NCI-H1694 (cell line): ENCODE results near the gene RFPL2.
A peak's percentile ranks its signal among the peaks of the same experiment; 100 is the strongest.

Source experiments
- DNase-seq: peaks from one replicate; lab custom pipeline; 2025; lab: John Stamatoyannopoulos, UW

Gene RFPL2

DNA sequence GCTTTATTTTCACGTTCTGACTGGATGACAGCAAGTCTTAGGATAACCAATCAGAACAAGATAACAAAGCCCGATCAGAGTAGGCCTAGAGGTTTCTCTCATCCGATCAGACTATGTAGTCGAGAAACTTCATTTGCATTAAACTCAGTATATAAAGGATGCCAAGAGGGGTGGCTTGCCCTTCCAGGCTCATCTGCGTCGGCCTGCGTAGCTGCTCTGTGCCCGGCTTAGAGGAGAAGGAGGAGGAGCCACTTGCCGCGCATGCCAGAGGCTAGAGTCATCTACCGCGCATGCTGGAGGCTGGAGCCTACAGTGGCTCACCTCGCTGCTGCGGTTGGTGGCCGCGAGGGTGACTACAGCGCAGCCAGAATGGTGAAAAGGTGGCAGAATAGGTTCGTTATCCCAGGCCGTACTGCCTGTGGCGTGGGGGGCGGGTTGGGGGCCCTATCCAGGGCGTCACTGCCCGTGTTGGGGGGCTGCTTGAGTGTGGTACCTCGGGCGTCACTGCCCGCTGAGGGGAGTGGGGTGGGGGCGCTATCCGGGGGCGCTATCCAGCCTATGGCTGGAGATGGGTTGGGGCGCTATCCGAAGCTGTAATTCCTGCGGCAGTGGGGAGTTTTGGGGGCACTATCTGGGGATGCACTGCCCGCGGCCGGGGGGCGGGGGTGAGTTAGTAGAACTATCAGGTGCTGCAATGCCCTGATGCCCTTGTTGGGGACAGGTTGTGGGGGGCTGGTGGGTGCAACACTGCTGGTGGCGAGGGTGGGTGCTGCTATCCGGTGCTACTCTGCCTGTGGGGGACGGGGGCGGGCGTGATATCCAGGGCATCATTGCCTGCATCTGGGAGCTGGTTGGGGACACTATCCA is at the start of gene RFPL2:
Gene RFPL2 (minus strand): TSS at position 218 of the 867 bp plus-strand sequence. CDS start 2,622 bp downstream, outside the sequence.
- DNase-seq: peak; percentile 86

- no peak for DNase-seq
Observed at GRCh38 chr22:32249231-32249630, 44.4 kb upstream of the RFPL2 start.

DNA sequence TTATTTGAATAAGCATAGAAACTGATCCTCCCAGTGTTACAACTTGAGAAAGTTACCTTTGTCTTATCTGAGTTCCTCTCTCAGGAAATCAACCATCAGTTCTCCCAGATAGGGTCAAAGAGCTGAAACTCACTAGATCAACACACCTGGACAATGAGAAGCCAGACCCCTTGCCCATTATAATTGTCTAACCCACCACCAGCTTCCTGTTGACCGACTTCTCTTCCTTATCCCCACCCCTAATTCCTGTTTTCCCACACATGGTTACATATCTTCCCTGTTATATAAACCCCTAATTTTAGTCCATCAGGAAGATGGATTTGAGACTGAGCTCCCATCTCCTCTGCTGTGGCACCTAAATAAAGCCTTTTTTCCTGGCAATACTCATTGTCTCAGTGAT is 43.4 kb upstream of the RFPL2 start:
- DNase-seq: no peak

DNA sequence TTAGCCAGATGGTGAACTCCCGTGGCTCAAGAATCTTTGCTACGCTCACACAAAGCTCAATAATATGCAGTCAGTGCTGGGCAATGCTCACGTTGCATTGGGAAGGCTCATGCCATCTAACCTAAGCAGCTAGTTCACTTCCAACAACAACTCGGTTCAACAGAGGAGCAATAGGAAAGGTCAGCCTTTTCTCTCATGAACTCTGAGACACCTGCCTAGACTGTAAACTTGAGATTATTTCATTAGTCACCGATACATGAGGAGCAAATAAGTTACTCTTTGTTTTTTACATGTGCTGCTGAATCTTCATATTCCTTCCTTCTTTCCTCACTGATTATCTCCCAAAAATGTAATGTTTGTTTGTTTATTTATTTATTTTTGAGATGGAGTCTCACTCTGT is 41.3 kb upstream of the RFPL2 start:
- DNase-seq: no peak

GRCh38 chr22:32245042-32245441 is 40.2 kb upstream of the RFPL2 start:
- no peak for DNase-seq

GRCh38 chr22:32244547-32244946 is 39.7 kb upstream of the RFPL2 start:
- DNase-seq: no peak

DNA sequence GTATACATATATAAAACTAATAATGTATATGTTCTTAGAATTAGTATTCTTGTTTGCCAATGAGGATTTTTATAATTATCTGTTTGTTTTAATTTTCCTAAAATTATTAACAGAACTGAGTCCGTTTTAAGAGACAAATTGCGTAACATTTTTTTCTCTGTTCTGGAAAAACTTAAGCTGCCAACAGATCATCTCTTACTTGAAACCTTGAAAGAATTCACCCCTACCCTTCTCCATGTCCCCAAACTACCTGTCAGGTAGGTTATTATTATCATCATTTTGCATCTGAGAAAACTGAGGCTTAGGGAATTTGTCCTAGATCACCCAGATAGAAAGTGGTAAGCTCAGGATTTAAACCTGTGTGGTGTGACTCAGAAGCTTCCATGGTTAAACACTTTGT is 35.6 kb upstream of the RFPL2 start:
- DNase-seq: no peak

DNA sequence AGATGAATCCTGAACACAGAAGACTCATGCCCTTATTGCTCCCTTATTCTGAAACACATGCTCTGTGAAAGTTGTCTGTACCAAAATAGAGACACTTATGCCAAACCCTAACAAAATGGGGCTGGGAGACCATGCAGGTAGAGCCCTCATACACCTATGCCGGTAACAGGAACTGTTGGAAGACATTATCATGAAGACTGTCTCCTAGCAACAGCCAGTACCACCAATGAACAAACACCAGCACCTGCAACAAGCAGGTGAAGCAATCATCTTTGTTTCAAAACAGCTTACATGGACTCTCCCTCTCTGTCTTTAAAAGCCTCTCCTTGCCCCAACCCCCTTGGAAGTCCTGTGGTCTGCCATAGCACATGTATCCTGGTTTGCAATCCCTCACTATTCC is 33.0 kb upstream of the RFPL2 start:
- DNase-seq: no peak

DNA sequence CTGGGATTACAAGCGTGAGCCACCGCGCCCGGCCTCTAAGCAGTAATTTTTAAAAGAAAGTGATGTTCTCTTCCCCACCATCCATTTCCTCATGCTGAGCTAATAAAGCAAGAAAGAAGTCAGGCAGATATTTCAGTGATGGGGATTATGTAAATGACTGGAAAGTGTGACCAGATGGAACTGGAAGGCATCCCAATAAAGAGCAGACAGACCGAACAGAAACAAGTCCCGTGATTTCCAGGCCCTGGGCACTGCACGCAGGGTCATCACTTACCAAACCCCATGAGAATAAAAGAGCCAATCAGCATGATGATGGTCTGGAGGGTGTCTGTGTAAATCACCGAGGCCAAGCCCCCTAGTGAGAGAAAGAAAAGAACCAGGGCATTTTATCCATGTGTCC is 32.1 kb upstream of the RFPL2 start:
- no peak for DNase-seq

- no peak for DNase-seq
Observed at GRCh38 chr22:32233091-32233490, 28.2 kb upstream of the RFPL2 start.

- no peak for DNase-seq
Observed at GRCh38 chr22:32232191-32232830, 27.4 kb upstream of the RFPL2 start.

DNA sequence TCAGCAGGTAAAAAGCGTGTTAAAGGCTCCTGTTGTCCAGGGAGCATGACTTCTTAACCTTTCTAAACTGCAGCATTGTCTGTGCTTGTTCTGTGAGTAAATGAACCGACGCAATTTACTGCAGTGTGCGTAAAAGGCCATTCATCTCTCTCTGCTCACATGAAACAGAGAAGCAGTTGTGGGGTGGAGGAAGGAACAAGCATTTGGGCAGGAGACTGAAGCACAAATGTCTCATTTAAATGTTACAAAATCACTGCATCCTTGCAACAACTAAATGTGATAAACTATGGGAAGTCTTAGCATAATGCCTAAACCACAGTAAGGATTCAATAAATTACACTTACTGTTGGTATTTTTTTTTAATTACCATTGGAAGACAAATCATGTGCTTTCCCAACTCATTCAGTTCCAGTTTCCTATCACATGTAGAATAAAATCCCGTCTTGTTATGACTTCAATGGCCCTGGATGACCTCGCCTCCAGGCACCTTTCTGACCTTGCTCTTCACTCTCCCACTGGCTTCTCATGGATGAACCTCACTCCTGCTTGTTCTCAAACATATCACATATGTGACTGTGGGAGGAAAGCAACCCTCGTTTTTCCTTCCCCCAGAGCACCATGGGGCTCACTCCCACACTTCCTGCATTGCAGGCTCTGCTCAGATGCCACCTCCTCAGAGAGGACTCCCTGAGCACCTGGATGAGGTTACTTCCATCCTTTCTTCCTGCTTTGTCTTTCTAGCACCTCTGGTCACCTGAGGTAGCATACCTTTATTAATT is 21.6 kb upstream of the RFPL2 start:
- DNase-seq: no peak

GRCh38 chr22:32222991-32223390 is 18.1 kb upstream of the RFPL2 start:
- DNase-seq: no peak

DNA sequence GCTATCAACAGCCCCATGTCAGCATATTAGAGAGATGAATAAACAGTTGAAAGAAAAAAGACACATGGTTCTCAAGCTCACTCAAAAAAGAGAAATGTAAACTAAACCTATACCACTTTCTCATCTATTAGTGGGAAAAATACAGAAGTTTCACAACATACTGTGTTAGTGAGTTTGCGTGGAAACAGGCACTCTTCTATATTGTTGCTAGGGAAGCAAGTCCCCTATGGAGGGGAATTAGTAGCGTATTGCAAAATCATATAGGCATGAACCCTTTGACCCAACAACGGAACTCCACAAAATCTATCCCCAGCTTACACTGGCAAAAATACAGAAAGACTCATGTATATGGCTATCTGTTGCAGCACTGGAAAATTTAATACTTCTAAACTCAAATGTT is 14.2 kb upstream of the RFPL2 start:
- DNase-seq: no peak

DNA sequence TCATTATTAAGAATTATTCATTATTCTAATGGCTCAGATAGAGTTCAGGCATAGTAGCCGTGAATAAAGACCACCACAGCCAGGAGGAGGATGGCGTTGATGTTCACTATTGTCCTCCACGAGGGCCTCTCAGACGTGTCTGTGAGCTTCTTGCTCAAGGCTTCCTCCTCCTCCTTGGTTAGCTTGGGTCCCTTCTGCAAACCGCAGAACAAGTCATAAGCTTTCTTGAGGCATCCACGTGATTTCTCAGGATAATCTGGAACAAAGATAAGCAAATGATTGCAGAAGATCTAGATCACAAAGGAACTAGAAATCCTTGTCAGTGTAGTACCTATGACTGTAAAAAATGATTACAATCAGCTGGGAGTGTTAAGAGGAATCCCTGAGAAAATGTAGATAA is 13.6 kb upstream of the RFPL2 start:
- no peak for DNase-seq

GRCh38 chr22:32217465-32217864 is 12.6 kb upstream of the RFPL2 start:
- no peak for DNase-seq

GRCh38 chr22:32216911-32217310 is 12.0 kb upstream of the RFPL2 start:
- no peak for DNase-seq

DNA sequence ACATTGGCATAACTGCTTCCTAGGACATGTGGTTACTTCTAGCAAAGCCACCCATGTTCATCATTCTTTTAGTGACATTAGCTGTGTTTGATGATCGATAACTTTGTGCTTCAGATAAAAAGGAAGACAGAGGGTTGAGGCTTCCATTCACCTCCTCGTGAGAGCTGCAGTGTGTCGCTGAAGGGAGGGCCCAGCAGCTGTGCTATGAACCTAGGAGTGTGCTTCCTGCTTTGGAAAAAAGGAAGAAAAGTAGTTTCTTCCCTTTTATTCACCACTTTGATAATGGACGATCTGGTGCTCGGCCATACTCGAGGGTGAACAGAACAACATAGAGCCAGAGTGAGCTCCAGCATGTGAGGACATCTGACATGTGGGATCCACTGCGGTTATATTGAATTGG is 6.1 kb upstream of the RFPL2 start:
- DNase-seq: no peak

DNA sequence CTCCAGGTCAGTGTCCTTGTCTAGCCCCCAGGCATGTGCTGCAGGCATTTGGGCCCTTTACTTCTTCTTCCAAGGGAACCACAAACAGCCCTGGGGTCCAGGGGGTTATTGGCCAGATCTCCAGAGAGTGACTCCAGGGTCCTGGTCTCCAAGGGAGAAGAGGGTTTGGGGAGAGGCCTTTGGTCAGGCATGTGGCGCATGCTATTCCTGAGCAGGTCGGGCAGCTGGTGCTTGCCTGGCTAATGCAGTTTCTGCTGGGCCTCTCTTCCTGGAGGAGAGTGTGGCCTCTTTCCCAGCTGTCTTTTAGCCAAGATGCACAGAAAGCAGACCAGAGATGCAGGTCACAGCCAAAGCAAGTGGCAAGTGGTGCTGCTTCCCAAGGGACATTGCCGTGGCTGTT is 3.8 kb upstream of the RFPL2 start:
- no peak for DNase-seq

- DNase-seq: no peak
Observed at GRCh38 chr22:32207971-32208480, 3.2 kb upstream of the RFPL2 start.

GRCh38 chr22:32206774-32207758 is 2.2 kb upstream of the RFPL2 start:
- DNase-seq: no peak
